GM19043 (cell line): ENCODE measurements around the gene HTT.
"Not testable (repeated sequence)": the region's sequence is repeated elsewhere in the genome, so short reads cannot be mapped to it uniquely, and the experiment has no call there.

Experiments
- ATAC-seq: cut with Tn5 transposase; IDR thresholded peaks from one replicate; pipeline ENCODE4 v1.9.1; 2021; ENCODE audit warnings: low read depth; ENCODE audit not compliant: unreplicated experiment

HTT gene

DNA sequence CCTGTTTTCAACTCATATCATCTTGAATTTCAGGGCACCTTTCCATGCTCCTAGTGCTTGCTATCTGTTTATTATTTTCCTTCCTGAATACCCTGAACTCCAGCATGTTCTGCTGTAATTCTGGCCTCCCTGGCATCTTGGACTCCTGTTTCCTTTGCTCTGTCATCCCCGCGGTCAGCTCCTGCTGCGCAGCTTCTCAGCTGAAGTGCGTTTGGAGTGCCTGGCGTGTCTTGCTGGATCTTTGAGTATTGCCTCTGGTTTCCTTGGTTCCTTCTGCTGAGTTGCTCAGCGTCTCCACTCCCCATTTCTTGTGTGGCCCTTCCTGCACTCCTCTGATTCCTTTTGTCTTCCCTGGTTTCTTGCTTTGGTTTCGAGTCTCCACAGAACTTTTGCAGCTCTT lies 84.4 kb downstream of the HTT start:
- ATAC-seq: no peak

DNA sequence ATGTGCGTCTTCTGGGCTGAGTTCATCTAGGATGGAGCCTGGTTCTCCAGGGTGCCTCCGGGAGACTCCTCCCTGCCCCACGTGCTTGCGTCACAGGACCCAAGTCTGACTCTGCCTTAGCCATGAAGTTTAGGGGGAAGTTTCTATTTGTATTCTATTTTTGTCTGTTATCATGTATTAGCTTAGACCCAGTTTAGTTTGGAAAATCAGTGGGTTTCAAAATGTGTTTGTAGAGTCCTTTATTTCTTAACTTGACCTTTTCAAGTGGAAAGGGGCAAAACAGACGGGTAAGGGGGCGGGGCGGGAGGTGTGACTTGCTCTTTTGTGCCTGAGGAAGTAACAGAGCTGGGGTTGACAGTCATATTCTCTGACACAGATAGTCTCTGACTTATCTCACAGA lies 86.0 kb downstream of the HTT start:
- ATAC-seq: no peak

DNA sequence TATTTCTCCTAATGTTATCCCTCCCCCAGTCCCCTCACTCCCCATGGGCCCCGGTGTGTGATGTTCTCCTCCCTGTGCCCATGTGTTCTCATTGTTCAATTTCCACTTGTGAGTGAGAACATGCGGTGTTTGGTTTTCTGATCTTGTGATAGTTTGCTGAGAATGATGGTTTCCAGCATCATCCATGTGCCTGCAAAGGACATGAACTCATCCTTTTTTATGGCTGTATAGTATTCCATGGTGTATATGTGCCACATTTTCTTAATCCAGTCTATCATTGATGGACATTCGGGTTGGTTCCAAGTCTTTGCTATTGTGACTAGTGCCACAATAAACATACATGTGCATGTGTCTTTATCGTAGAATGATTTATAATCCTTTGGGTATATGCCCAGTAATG lies 86.6 kb downstream of the HTT start:
- ATAC-seq: not testable (repeated sequence)

DNA sequence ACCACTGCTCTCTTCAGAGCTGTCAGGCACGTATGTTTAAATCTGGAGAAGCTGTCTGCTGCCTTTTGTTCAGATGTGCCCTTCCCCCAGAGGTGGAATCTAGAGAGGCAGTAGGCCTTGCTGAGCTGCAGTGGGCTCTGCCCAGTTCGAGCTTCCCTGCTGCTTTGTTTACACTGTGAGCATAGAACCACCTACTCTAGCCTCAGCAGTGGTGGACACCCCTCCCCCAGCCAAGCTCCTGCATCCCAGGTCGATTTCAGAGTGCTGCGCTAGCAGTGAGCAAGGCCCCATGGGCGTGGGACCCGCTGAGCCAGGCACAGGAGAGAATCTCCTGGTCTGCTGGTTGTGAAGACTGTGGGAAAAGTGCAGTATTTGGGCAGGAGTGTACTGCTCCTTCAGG lies 92.0 kb downstream of the HTT start:
- not testable (repeated sequence) for ATAC-seq

DNA sequence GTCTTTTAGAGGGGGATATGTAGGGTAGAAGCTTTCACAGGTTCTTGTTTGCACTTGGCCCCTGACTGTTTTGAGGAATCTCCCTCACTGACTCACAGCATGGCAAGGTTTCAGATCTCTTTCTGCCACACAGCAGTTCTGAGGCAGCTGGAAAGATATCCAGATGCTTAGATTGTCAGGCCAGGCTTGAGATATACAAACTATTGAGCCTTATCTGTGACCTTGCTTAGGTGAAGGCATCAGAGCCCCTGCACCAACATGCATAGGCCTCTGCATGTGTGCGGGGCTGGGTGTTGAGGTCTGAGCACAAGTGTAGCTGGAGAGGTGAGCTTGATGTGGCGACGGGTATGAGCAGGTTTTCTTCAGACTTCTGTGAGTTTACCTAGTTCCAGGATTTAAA lies 93.5 kb downstream of the HTT start:
- ATAC-seq: no peak

DNA sequence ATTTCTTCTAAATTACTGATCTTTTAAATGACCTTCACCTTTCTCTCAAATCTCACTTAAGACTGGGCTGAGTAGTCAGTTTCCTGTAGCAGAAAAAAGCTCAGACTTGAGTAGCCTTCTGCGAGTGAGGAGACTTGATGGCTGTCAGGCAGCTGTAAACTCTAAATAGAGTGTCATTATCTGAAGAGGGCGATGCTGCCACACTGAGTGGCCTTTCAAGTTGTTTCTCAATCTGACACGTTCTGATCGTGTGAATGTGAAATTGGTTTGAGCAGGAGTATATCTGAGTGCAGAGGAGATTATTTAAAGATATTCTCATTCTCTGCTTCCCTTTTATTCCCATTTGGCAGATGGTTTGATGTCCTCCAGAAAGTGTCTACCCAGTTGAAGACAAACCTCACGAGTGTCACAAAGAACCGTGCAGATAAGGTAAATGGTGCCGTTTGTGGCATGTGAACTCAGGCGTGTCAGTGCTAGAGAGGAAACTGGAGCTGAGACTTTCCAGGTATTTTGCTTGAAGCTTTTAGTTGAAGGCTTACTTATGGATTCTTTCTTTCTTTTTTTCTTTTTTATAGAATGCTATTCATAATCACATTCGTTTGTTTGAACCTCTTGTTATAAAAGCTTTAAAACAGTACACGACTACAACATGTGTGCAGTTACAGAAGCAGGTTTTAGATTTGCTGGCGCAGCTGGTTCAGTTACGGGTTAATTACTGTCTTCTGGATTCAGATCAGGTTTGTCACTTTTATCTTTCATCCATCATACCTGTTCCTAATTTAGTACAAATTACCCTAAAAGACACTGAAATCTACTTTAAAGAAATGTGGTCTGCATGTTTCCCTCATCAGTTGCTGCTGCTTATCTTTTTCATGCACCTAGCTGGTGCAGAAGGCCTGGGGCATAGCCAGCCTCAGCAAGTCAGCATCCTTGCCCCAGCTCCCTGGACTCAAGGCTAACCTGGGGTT lies 100.2 kb downstream of the HTT start:
- no peak for ATAC-seq

DNA sequence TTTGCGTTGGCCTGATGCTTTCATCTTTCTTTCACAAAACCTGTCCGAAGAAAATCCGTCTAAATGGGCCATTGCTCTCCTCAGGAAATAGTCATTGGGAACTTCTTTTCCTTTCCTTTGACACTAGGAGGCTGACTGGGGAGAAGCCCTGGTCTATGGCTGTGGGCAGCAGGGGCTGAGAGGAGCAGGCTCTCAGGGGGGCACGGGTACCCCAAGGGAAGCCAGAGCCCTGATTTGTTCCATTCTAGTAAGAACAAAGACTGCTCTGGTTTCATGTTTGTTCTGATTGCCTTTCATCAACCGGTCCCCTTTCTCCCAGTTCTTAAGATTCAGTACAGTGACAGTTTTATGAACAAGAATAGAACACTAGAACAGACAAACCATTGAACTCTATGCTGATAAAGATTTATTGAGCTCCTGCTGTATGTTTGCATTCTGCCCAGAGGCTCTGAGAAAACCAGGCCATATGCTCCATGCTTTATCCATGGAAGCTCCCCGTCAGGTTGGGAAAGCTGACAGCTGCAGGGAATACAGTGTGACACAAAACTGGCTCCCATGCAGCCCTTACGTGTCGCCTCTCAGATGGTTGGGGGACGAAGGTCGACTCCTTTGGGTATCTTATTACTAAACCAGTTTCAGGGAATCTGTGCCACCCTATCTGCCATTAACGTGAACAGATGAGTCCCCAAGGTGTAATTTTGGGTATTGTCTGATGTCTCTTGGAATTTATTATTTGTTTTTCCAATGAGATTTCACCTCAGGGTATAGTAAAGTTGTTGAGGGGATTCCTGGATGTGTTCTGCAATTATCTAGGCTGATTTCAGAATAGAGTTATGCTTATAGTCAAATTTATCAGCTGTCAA lies 102.1 kb downstream of the HTT start:
- no peak for ATAC-seq

DNA sequence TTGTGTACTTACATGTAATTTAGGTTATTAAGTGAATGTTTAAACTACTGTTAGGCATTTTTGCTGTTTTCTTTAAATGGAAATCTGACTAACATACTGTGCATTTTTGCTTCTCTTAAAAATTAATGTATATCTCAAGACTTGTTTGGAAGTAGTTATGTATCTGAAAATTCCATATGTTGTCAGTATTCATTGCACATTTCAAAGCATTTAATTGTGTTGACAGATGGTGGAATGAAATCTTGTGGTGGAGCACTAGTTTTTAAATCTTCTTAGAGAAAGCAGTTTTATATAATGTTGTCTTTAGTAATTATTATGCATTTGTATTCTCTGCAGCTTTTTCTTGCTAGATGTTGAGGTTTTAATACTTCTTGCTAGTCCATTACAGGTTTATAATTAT lies 102.9 kb downstream of the HTT start:
- no peak for ATAC-seq

DNA sequence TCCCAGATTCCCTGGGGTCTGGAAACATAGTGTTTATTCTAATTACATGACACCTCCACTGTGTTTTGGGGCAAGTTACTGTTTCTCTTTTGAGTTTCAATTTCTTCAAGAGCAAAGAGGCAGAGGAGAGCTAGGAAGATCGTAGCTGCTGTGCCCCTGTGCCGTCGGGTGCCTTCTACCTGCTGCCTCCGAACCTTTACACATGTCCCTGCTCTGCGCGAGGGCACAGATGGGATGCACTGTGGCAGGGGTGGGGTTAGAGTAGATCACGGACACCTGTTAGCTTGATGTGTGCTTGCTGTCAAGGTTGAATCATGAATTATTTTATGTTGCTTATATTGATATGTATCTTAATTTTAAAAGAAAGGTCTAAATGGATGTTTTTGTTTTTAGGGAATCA lies 103.4 kb downstream of the HTT start:
- no peak for ATAC-seq

DNA sequence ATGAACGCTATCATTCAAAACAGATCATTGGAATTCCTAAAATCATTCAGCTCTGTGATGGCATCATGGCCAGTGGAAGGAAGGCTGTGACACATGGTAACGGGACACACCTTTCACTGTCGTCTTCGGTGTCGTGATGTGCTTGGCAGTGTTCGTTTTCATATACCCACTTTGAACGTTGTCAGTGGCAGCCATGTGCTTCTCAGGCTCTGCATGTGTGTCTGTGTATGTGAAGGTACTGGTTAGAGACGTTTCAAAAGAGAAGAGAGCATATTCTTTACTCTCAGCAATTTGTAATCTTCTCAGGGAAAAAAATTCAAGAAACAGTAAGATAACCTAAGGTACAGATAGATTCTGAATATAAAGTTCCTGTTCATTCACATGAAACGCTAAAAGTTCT lies 103.9 kb downstream of the HTT start:
- ATAC-seq: no peak

DNA sequence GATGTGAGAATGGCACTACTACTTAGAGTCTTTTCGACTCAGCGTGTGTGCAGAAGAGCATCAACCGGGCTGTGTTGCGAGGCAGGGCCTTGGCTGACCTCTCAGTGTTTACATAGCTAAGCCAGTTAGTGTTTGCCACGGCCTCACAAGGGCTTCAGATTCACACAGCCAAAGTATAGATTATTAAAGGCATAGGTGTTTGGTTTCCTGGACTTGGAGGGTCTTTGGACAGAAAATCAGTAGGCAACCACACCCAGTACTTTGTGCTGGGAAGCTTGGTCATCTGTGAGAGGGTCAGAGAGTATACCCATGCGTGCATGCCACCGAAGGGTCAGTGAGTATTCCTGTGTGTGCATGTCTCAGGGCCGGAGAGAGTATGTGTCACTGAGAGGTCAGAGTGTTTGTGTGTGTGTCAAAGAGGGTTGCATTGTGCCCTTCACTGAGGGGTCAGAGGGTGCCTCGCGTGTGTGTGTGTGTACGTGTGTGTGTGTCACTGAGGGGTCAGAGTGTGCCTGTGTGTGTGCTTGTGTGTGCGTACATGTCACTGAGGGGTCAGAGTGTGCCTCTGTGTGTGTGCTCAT lies 104.7 kb downstream of the HTT start:
- no peak for ATAC-seq

DNA sequence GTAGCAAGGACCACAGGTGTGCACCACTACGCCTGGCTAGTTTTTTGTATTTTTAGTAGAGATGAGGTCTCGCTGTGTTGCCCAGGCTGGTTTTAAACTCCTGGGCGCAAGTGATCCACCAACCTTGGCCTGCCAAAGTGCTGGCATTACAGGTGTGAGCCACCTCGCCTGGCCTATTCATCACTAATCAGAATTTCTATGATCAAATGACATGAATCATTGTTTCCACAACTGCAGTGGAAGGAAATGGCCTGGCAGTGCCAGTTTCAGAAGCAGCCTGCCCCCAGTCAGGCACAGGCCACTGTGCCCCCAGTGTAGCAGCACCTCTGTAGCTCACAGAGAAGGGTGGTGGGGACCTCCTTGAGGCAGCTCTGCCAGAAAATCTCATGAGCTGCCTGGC lies 108.5 kb downstream of the HTT start:
- no peak for ATAC-seq

DNA sequence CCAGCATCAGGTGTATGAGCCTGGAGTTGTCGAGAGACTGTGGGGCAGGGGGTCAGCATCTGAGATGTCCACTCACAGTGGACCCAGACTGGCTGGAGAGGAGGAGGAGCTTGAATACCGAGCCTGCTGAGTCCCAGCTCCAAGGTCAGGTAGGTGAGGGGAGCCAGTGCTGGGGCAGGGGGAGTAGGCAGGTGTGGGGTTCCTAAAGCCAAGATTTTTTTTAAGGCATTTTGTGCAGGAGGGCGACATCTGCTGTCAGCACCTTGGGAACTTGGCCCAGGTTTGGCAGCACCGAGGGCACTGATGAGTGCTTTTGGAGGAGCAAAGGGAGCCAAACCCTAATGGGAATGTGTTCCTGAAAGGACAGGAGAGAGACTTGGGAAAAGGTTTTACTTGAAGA lies 110.2 kb downstream of the HTT start:
- no peak for ATAC-seq

DNA sequence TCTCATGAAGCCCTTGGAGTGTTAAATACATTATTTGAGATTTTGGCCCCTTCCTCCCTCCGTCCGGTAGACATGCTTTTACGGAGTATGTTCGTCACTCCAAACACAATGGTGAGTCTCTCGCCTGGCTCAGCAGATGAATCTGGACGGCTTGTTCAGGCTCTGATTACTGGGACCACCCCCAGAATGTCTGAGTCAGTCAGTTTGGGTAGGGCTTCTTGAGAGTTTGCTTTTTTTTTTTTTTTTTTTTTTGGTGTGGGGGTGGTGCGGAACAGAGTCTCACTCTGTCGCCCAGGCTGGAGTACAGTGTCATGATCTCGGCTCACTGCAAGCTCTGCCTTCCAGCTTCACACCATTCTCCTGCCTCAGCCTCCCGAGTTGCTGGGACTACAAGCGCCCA lies 112.1 kb downstream of the HTT start:
- ATAC-seq: no peak

DNA sequence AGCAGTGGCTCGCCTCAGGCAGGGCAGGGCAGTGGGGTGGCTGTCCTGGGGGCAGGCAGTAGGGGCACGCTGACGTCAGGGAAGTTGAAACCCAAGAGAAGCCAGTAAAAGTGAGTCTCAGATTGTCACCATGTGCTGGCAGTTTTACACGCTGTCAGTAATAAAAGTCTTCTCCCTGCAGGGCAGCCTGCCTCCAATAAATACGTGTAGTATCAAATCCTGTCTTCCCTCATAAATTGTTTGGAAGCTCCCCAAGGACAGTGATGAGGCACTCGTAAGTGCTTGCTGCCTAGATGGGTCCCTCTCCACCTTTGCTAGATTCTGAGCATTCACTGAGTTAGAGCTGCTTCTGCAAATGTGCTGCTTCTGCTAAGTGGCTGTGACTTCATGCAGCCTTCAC lies 113.6 kb downstream of the HTT start:
- no peak for ATAC-seq

DNA sequence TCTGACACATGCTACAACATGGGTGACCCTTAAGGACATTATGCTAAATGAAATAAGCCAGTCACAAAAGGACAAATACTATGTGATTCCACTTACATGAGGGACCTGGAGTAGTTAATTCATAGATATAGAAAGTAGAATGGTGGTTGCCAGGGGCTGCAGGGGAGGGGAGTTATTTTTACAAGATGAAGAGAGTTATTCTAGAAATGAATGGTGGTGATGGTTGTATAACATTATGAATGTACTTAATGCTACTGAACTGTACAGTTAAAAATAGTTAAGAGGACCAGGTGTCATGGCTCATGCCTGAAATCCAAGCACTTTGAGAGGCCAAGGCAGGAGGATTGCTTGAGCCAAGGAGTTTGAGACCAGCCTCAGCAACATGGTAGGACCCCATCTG lies 115.0 kb downstream of the HTT start:
- no peak for ATAC-seq

DNA sequence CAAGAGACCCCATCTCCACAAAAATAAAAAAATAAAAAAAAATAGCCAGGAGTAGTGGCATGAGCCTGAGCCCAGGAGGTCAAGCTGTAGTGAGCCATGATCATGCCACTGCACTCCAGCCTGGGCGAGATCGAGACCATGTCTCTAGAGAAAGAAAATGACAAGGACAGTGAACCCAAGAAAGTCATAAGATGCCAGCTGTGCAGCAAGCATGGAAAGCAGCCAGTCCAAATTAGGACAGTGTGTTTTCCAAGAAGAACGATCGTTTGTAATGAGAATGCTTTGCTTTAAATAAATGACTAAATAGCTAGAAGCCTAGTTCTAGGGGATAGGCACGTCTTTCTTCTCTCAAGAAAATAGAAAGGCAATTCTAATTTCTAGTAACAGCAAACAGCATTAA lies 116.1 kb downstream of the HTT start:
- ATAC-seq: no peak

DNA sequence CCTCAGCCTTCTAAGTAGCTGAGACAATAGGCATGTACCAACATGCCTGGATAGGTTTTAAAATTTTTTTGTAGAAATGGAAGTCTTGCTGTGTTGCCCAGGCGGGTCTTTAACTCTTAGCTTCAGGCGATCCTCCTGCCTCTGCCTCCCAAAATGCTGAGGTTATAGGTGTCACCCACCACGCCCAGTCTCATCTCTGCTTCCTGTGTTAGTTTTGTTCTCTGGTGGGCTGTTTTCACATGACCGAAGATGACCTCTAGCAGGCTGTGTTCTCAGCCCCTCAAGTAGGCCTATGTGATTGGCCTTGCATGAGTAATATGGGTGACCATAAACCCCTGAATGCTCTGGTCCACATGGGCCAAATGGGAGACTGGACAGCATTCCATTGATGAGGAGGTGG lies 117.7 kb downstream of the HTT start:
- ATAC-seq: no peak

DNA sequence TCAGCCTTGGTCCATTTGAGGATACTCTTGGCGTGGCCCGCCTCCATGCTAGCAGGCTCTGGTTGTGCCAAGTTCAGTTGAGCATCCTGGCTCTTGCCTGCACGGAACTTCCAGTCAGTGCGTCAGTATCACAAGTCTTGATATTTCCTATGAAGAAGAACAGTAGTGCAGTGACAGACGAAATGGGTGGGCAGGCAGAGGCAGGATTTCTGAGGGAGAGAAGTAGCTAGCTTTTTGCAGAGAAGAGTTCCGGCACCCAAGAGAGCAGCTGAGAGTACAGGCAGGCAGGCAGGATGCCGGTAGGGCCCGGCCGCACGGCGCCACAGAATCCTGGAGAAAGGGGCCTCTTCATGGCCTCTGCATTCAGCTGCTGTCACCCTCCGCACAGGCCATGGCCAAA lies 118.3 kb downstream of the HTT start:
- no peak for ATAC-seq

DNA sequence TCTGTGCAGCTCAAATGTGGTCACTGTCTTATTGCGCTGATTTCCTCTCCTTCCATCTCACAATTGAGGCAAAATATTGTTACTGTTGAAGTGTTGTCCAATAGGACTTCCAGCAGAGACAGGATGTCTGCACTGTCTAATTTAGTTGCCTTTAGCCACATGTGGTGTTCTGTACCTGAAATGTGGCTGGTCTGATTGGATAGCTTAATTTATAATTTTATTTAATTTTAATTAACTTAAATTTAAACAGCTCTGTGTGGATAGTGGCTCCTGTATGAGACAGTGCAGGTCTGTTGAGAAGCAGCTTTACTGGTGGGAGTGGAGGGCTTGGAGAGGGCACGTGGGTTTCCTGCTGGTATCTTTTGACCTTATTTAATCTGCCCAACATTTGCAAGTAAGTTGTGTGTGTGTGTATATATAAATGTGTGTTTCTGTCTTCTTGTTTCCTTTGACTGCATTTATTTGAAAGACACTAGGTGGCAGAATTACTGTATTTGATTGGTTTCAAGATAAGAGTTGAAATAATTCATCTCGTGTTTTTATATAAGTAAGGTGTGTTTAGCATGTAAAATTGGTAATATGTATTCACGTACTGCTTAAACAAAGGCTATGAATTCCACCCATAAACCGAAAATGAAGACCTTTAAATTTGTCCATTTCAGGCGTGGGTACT lies 119.2 kb downstream of the HTT start:
- ATAC-seq: no peak
